EH (cell line): Measurements from ENCODE around the gene TEX19.

ENCODE experiments used
- DNase-seq: peaks from one replicate; pipeline ENCODE4 v3.0.0-alpha.2; 2015; ENCODE audit warnings: low read depth

Gene TEX19

DNA sequence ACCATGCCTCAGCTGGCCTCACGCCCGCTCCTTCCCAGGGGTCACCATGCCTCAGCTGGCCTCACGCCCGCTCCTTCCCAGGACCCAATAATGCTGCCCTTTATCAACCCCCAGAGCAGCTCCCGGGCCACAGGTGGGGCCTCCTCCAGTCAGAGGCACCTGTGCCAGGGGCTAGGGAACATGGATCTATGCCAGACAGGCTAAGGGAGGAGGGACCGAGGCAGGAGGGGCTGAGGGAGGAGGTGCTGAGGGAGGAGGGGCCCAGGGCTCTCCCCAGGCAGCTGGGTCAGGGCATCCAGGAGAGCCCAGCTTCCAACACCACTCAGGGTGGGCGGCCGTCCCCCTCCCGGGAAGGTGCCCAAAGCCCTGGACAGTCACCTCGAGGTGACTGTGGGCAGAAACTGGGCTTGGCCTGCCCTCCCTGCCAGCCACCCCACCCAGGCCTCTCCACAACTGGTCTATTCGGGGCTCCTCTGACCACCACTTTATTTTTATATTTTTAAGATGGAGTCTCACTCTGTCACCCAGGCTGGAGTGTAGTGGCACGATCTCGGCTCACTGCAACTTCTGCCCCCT, 31.9 kb downstream of the TEX19 start:
- no peak for DNase-seq

DNA sequence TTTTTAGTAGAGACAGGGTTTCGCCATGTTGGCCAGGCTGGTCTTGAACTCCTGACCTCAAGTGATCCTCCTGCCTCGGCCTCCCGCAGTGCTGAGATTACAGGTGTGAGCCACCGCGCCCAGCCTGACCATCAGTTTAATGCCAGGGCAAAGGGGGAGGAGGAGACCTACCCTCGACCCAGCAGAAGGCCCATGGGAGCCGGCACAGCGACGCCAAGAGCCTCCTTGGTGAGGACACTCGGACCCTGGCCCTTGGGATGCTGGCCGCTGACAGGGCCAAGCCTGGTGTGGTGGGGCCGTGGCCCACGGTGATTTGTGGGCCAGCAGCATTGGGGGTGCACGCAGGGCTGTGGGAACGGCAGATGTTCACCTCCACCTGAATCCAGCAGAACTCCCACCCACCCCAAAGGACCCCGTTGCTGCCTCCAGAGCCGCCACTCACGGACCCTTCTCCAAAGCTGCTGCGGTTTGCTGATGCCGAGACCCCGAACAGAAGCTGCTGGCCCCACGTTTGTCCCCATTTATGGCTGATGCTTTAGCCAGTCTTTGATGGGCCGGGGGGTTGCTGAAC, 32.5 kb downstream of the TEX19 start:
- no peak for DNase-seq

DNA sequence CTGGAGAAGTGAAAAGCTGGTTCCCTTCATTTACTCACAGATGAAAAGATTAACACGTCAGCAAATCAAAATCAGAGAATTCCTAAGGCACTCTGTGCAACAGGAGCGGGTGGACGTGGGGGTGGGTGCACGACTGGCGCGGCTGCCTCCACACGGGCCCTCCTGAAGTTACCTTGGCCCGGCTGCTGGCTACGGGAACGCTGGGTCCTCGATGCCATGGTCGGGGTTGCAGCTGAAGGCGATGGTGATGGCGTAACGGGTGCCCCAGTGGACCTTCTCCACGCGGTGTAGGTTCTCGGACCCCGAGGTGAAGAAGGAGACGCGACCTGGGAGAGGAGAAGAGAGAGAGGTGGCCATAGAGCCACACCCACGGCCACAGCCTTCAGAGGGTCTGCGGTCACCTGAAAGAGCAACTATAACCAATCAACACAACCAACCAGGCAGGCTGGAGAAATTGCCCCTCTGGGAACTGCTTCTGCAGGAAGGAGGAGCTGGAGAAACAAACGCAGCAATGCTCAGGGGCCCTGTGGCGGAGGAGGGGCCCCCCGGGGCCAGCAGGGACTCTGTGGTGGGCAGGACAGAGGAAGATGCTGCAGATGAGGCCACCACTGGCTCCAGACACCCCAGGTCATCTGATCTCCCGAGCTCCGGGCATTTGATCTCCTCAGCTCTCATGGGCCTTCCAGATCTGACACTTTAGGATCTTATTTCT, 33.3 kb downstream of the TEX19 start:
- no peak for DNase-seq

DNA sequence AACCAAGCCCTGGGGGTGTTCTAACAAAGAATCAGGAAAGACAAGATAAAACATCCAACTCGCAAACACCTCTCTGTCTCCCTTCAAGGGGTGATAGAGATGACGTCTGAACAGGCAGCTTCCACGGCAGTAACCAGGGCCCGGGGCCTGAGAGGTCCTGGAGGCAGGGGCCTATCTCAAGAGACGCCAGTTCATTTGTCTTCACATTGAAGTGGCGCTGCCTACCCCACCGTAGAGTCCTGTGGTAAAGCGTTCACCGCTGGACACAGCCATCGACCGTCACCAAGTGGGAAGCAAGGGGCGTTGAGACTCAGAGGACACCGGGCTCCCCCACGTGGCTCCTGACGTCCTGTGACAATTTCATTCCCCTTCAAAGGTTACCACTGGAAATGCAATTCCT, 33.9 kb downstream of the TEX19 start:
- no peak for DNase-seq

DNA sequence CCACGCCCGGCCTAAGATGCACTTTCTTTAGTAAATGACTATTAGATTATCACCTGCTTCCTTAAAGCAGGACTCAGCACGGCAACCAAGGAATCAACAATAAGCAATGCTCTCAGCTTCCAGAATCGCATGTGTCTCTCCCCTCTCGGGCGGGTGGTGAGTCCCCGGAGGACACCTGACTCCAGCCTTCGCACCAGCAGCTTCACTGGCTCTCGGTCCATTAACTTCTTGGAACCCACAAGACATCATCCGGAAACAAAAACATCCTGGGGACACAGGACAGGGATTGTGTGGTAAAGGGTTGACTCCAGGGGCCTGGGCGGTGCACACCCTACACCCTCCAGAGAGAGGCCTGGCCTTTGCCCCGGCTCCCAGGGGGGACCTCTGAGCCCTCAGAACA, 35.2 kb downstream of the TEX19 start:
- no peak for DNase-seq

DNA sequence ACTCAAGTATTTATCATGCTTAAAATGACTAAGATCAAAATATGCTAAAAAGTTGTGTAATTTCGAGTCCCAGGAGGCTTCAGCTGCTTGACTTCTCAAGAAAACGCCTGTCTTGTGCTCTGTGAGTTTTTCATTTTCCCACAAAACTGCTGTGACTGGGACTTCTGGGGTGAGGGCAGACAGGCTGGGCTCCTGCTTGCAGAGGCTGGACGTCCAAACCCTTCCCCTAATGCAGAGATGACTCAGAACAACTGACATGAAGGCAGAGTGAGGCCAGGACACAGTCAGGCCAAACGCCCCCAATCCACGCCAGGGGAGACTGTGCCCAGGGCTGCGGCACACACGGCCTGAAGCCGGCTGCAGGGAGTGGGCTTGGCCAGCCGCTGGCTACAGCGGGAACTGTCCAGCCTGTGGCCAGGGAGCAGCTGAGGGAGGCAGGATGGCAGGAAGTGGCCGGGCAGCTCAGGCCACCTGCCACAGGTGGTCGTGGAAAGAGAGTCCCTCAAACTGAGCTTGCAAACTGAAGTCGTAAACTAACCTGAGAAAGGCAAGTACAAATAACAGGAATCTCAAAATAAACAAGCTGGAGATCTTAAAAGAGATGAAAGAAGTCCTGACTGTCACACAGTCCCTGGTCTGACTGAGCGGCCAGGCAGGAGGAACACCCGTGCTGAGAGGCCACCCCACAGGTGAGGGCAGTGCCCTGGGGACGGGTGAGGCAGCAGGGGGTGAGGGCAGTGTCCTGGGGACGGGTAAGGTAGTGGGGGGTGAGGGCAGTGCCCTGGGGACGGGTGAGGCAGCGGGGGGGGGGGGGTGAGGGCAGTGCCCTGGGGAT, 37.8 kb downstream of the TEX19 start:
- peak; percentile 95 for DNase-seq

DNA sequence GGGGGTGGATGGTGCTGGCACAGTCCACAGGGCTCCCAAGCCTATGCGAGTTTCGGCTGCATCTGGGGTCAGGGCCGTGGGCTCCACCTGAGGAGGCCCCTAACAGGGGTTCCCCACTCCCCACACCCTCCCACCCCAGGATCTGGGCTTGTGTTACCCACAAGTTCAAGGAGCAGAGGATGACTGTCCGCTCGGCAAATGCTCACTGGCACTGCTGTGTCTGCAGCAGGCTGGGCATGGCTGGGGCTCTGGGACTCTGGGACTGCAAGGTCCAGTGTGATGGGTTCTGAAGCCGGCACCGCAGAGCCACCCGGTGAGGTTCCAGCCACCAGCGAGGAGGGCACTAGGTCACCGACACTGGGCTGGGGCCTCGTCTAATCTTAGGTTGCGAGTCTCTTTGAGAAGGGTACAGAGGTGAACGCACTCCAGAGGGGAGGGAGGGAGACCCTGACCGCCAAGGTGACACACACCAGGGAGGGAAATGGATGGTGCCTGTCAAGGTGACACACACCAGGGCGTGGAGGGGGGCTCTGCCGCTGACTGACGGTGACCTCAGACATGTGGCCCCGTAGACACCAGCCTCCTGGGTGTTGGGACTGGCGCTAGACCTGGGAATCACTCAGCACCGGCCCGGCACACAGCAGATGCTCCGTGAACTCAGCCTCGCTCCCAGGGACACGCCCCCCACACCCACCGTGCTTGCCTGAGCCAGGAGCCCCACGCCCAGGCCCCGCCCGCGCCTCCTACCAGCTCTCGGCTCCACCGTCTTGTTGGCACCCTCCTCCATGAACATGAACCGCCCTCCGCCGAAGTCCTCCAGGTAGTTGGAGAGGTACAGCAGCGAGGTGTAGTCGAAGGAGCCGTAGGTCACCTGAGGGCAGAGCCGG, 38.6 kb downstream of the TEX19 start:
- DNase-seq: no peak

DNA sequence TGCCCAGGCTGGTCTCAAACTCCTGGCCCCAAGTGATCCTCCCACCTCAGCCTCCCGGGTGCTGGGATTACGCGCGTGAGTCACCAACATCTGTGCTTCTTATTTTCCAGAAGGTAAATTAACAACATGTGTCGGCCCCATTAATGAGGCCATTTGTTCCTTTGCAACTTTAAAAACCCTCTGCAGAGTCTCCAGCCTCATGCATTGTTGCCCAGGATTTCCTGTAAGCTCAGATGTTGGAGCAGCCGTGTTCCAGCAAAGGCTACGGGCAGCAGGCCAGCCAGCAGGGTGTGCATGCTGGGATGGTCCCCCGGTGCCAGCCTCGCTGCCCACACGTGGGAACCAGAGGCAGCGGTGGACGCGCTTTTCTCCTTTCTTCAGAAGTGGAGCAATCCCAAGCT, 40.0 kb downstream of the TEX19 start:
- DNase-seq: peak; percentile 90

DNA sequence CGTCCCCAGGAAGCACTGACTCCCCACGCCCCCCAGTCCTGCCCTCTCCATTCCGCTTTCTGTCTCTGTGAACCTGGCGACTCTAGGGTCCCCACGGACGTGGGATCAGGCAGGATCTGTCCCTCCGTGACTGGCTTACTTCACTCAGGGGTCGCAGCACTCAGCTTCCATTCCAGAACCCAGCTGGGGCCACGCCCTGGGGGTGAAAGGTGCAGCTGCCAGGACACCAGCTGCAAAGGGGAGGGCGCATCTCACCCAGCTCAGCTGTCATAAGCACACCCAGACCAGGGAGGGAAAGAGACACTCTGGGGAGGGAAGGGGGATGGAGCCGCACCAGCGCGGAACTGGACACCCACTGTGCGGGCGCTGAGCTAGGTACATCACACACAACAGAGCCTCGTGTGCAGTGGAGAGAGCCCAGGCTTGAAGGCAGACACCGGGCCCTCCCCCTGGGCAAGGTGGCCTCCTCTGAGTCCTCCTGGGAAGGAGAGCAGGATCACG, 40.6 kb downstream of the TEX19 start:
- no peak for DNase-seq

DNA sequence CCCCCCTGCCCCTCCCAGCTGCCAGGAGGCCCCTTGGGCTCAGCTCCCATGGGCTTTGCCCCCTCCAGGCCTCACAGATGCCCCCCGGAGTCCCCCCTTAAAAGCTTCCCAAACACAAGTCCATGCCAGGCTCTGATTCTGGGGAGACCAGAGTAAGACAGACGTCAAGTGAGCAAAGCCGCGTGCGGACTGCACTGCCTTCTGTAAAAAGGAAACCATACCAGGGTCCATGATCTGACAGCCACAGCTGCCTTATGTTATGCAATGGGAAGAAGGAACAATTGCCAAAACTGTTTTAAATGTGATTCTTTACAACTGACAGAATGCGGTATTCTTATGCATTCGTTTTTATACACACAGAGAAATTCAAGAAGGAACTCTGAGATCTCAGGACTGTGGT, 41.2 kb downstream of the TEX19 start:
- no peak for DNase-seq

DNA sequence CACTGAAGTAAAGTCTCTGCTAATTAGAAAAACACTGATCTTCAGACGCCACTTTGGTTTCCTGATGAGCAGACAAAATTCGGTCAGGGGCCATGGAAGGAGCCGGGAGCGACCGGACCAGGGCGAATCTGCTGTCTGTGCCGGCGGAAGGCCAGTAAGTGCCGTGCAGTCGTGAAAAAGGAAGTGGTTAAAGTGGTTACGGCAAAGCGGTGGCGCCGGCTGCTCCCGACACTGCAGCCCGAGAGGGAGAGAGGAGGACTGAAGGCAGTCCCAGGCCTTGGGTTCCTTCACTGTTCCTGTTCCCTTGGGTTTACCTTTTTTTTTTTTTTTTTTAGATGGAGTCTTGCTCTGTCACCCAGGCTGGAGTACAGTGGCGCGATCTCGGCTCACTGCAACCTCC, 41.8 kb downstream of the TEX19 start:
- peak; percentile 59 for DNase-seq

DNA sequence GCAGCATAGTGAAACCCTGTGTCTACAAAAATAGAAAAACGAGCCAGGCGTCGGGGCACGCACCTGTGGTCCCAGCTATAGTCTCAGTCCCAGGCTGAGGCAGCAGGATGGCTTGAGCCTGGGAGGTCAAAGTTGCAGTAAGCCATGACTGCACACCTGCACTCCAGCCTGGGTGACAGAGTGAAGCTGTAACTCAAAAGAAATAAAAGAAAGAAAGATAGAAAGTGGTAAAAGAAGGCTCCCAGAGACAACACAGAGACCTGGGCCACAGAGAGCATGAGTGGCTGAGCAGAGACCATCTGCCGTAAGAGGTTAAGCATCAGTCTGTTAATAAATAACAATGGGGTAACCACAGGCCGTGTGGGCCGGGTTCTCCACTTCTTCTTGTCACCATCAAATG, 43.8 kb downstream of the TEX19 start:
- DNase-seq: no peak

DNA sequence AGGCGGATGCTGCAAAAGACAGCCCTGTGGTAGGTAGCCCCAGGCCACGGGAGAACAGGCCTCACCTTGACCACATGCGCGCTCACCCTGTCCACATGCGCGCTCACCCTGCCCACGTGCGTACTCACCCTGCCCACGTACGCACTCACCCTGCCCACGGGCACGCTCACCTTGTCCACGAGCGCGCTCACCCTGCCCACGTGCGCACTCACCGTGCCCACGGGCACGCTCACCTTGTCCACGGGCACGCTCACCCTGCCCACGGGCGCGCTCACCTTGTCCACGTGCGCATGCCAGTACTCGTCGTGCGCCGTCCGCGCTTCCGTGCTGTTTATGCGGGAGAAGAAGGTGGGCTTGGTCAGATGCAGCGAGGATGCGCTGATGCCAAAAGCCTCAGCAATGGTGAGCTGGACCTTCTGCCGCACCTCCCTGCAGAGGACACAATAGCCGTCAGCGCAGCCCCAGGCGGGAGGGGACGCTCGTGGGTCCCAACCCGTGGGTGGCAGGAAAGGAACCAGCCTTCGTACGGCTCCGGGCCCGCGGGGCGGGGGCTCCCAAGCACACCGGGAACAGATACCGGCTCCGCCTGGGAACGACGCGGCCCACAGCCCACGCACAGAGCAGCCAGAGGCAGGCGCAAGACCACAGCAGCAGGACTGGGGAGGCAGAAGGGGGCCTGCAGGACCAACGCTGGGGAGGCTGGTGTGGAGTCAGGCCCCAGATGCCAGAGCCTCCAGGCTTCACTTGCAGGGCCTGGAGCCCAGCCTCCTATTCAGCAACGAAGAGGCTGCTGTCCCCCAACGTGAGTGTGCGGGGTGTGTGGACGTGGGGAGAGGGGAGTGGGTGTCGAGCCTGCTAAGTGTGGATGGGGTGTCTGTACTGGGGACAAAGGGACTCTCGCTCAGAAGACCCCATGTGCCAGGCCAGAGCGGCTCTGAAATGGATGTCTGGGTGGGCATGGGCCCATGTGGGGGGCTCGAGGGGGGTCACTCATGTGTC, 44.9 kb downstream of the TEX19 start:
- no peak for DNase-seq

DNA sequence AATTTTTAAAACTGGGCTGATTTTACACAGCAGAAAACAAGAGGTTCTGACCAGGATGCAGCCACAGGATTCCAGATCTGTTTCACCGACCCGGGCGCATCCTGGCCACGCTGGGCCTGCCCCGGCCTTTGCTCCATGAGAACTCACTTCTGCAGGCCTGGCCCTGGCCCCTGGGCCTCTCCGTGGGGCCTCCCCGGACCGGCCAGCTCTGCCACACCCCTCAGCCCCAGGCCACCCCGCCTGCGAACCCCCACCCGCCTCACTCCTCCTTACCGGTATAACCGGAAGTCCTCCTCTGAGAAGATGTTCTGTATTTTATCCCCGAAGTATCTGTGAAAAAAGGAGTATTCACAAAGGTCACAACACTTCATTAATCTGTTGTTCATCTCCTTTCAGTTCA, 46.0 kb downstream of the TEX19 start:
- DNase-seq: no peak

DNA sequence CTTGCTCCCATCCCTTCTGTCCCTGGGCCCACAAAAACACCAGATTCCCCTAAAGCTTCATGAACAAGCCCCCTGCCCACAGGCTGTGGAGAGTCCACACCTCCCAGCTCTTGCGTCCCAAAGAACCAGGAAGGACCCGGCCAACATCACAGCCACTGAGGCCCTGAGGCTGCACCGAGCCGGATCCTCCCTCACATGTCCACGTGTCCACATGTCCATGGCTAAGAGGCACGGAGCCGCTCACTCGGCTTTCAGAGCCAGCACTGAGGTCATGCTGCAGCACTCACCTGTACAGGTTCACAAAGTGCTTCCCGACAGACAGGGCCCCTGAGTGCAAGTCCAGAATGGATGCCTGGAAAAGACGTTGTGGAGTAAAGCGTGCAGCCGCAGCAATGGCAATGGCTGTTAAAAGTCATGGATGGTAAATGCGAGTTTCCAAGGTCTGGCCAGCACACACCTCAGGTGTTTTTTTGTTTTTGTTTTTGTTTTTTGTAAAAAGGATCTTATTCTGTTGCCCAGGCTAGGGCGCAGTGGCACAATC, 47.2 kb downstream of the TEX19 start:
- DNase-seq: no peak

DNA sequence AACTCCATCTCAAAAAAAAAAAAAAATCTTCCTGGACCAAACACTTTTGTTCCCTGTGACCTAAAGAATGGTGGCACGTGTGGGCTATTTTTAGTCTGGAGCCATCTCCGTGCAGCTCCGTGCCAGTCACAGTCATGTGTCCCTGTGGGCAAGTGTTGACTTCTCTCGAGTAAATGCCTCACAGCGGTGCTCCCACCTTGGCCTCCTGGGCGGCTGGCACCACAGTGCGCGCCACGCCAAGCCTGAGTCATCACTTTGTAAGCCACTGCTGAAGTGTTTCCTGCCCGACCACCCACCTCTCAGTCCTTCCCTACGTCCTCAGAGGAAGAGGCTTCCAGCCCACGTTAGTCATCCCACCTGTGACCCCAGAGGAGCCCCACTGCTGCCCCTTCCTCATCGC, 48.2 kb downstream of the TEX19 start:
- no peak for DNase-seq

DNA sequence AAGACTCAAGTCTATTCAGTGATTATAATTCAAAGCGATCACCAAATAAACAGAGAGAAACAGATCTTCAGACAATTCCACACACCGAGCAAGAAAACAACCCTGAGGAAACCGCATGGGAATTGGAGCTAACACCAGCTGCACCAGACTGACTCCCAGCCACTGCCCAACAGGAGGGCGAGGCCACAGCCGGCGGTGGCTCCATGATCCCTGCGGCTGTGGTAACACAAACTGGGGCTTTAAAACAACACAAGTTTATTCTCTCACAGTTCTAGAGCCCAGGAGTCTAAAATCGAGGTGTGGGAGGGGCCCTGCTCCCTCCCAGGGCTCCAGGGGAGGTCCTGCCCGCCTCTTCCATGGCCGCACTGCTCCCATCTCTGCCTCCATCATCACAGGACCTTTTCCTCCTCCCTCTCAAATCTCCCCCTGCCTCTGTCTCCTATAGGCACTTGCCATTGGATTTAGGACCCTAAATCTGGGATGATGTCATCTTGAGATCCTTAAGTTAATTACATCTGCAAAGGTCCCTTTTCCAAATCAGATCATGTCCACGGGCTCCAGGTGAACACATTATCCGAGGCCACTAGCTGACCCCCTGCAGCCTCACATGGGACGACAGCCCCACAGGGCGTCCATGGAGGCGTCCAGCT, 49.4 kb downstream of the TEX19 start:
- DNase-seq: no peak

DNA sequence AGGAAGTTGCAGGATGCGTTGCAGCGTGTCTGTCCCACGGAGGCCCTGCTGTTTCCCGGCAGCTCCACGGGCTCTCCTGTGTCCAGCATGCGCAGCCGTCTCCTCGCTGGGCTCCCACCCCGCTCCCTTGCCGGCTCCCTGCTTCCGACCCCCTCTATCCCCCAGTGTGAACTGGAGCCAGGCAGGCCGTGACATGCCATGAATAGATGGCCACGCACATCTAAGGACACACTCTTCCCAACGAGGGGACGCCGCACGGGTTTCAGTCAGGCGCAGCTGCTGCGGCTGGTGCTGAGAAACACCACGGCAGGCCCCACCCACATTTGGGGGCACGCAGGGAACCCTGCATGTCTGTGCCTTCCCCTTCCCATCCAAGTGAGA, 49.9 kb downstream of the TEX19 start:
- no peak for DNase-seq

DNA sequence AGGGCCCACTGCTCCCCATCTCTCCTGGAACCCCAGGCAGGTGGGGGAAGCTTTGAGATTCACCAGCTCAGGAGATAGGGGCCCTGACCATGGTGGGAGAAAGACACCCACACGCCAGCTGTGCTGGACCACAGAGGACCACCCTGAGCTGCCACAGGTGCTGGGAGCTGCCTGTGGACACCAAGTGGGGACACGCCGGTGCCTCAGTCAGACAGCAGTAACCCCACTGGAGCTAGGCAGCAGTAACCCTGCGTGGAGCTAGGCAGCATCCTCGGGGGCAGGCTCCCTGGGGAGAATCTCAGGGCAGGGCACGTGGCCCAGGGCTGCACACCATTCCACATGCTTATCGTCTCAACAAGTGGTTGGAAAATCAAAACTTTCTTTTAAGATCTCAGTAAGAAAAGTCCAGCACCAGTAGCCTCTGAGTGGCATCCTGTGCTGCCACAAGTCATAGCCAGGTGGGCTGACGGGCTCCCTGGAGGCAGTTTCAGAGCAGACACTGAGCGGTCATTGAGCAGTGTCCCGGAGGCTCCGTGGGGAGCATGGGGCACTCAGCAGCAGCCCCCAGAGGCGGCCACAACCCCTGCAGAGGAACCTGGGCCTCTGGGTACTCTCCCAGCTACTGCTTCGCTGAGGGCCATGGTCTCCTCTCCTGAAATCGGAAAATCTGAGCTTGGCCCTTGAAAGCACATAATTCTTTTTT, 51.1 kb downstream of the TEX19 start:
- no peak for DNase-seq
